GM12873 (cell line): Measurements from ENCODE around the gene TRMT6.

Source experiments
- CTCF ChIP-seq: IDR thresholded peaks from 2 replicates; pipeline ENCODE4 v1.5.1; 2012; ENCODE audit warnings: low read depth, mild to moderate bottlenecking, moderate library complexity, low read length, control low read depth; ENCODE audit not compliant: insufficient read depth; ENCODE audit errors: missing control alignments

TRMT6 gene

GRCh38 chr20:5950271-5951031 is at the start of gene TRMT6, which contains the start of gene MCM8:
TSS of gene TRMT6 (minus strand) at chr20:5950533. CDS start at chr20:5950405, 128 bp downstream.
TSS of gene MCM8 (plus strand) at chr20:5950652. CDS start at chr20:5952016, 1,364 bp downstream.
- no peak for TF ChIP-seq CTCF

- no peak for TF ChIP-seq CTCF
Measured at GRCh38 chr20:5999783-6000182, 49.5 kb upstream of the TRMT6 start.

GRCh38 chr20:5996765-5997164 is 46.4 kb upstream of the TRMT6 start:
- no peak for TF ChIP-seq CTCF

GRCh38 chr20:5991623-5992441 is 41.5 kb upstream of the TRMT6 start:
- no peak for TF ChIP-seq CTCF

GRCh38 chr20:5990946-5991345 is 40.6 kb upstream of the TRMT6 start:
- no peak for TF ChIP-seq CTCF

GRCh38 chr20:5989539-5989938 is 39.2 kb upstream of the TRMT6 start:
- TF ChIP-seq CTCF, result peak; percentile 19

- TF ChIP-seq CTCF, result no peak
Measured at GRCh38 chr20:5987383-5987782, 37.0 kb upstream of the TRMT6 start.
